Amniotic stem cell (primary cell): ENCODE measurements around the gene DUSP3.

Experiments used
- DNase-seq: peaks from one replicate; lab custom pipeline; 2025; lab: John Stamatoyannopoulos, UW

Gene DUSP3

GRCh38 chr17:43778337-43779144 lies at the start of gene DUSP3:
Gene DUSP3 (minus strand): TSS chr17:43778977. CDS start chr17:43778924, 53 bp downstream.
- DNase-seq, result peak; percentile 91

DNA sequence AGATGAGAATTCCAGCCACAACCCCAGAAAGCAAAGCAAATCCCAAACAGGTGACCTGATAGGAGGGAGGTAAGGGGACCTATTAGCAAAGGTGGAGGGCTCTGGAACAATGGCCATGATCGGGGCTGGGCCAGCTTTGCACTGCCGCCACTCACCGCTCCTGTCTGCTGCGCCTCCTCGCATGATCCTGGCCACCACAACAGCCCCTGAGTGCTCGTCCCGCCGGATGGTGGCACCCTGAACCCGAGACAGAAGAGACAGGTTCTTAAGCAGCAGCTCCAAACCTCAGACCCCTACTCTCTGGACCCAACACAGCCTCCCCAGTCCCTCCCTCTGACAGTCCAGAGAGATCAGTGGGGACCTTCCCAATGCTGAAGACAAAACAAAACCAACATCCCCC lies 48.8 kb upstream of the DUSP3 start:
- no peak for DNase-seq

GRCh38 chr17:43826206-43826605 lies 47.4 kb upstream of the DUSP3 start:
- no peak for DNase-seq

DNA sequence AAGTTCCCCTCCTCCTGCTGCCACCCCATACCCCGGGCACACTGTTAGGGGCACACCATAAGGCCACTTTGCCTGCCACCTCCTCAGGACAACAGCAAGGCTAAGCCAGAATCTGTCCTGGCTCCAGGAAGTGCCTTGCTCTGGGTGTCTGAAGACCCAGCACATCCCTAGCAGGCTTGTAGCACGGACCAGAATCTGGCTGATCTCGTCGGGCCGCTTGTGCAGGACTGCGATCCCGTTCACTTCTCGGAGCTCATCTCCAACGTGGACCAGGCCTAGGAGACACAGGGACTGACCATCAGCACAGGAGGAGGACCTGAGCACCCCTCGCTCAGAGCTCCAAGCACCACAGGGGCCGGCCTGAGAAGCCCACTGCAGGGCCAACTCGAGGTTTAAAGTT lies 46.8 kb upstream of the DUSP3 start:
- no peak for DNase-seq

GRCh38 chr17:43823350-43824084 lies 44.7 kb upstream of the DUSP3 start:
- DNase-seq, result no peak

- DNase-seq, result no peak
Observed at GRCh38 chr17:43822570-43823190, 43.9 kb upstream of the DUSP3 start.

GRCh38 chr17:43820759-43821158 lies 42.0 kb upstream of the DUSP3 start:
- no peak for DNase-seq

- DNase-seq, result no peak
Observed at GRCh38 chr17:43818966-43819365, 40.2 kb upstream of the DUSP3 start.

GRCh38 chr17:43817826-43818225 lies 39.0 kb upstream of the DUSP3 start:
- no peak for DNase-seq

GRCh38 chr17:43816336-43817320 lies 37.9 kb upstream of the DUSP3 start:
- DNase-seq, result no peak

GRCh38 chr17:43814714-43815113 lies 35.9 kb upstream of the DUSP3 start:
- DNase-seq, result peak; percentile 26

- no peak for DNase-seq
Observed at GRCh38 chr17:43814026-43814425, 35.2 kb upstream of the DUSP3 start.

- DNase-seq, result no peak
Observed at GRCh38 chr17:43813386-43813785, 34.6 kb upstream of the DUSP3 start.

- DNase-seq, result no peak
Observed at GRCh38 chr17:43812396-43813265, 33.9 kb upstream of the DUSP3 start.

DNA sequence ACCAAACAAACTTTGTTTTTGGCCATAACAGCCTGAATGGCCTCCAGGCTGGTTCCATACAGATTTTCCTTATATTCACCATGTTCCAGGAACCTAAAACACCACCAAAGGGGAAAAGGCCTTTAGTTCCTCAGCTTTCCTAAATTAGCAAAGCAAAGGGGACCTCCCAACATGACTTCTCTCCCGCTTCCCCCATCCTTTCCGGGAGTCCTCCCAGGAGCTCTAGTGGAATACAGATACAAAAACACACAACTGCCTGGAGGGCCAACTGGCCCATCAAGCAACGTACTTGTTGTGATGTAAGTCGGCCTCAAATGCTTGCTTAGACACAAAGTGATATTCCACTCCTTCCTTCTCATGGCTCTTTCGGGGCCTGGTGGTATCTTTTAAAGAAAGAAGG lies 32.0 kb upstream of the DUSP3 start:
- no peak for DNase-seq

GRCh38 chr17:43810226-43810715 lies 31.5 kb upstream of the DUSP3 start:
- no peak for DNase-seq

GRCh38 chr17:43809121-43809520 lies 30.3 kb upstream of the DUSP3 start:
- DNase-seq, result no peak

GRCh38 chr17:43808076-43808475 lies 29.3 kb upstream of the DUSP3 start:
- no peak for DNase-seq

- DNase-seq, result no peak
Observed at GRCh38 chr17:43805117-43805516, 26.3 kb upstream of the DUSP3 start.

GRCh38 chr17:43803758-43804157 lies 25.0 kb upstream of the DUSP3 start:
- no peak for DNase-seq

DNA sequence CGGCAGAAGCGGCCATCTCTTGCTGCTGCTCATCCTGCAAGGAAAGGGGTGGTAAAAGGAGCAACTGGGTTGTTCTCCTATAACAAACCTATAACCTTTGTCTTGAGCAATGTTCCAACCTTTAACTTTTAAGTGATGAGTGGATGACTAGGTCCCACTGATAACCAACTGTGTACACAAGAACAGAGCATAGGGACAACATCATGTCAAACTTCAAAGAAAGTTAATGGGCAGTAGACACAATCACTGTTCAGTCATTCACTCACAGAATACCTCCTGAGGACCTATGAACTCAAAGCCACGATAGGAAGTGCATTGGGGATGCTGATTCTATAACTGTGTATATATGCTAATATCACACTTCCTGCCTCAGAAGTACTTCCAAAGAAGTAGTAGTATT lies 23.1 kb upstream of the DUSP3 start:
- DNase-seq, result no peak
